Retinal pigment epithelial cell (primary cell): ENCODE results near the gene PRDM1.

Source experiments
- DNase-seq: peaks from one replicate; pipeline ENCODE4 v3.0.0-alpha.2; 2010; ENCODE audit warnings: low read depth
- H3K4me3 ChIP-seq: 2 replicates; pipeline ENCODE4 v1.5.1; 2011; ENCODE audit warnings: mild to moderate bottlenecking, low read length, control low read depth, moderate library complexity
- TF ChIP-seq, protein P1 (sequence below): conservative IDR thresholded peaks from 2 replicates; pipeline ENCODE4 v1.5.1; 2011; ENCODE audit warnings: low read depth, low read length, control low read depth, inconsistent platforms

The PRDM1 gene

DNA sequence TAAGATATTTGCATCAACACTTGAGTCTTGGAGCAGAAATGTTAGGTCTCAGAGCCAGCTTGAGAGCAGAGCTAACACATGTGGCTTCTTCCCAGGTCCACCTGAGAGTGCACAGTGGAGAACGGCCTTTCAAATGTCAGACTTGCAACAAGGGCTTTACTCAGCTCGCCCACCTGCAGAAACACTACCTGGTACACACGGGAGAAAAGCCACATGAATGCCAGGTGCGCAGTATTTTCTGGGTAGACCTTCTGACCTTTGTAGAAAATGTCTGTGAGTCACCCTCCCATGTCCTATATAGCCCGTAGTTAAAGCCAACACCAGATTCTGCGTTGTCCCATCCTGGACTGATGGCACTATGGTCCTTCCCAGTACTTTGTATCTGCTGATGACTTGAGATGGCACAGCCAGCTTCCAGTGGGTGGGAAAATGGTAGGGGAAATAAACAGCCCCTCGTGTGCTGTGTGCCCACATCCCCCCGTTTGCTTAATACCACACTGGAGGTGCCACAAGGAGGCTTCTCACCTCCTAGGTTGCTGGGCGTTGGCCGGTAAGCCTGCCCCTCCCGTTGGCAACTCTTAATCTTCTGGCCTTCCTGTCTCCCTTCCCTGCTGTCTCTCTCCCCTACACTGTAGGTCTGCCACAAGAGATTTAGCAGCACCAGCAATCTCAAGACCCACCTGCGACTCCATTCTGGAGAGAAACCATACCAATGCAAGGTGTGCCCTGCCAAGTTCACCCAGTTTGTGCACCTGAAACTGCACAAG, 20.3 kb downstream of the PRDM1 start:
- no peak overlapping the region for H3K4me3 ChIP-seq
- TF ChIP-seq, protein P1, sequence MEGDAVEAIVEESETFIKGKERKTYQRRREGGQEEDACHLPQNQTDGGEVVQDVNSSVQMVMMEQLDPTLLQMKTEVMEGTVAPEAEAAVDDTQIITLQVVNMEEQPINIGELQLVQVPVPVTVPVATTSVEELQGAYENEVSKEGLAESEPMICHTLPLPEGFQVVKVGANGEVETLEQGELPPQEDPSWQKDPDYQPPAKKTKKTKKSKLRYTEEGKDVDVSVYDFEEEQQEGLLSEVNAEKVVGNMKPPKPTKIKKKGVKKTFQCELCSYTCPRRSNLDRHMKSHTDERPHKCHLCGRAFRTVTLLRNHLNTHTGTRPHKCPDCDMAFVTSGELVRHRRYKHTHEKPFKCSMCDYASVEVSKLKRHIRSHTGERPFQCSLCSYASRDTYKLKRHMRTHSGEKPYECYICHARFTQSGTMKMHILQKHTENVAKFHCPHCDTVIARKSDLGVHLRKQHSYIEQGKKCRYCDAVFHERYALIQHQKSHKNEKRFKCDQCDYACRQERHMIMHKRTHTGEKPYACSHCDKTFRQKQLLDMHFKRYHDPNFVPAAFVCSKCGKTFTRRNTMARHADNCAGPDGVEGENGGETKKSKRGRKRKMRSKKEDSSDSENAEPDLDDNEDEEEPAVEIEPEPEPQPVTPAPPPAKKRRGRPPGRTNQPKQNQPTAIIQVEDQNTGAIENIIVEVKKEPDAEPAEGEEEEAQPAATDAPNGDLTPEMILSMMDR: no peak
- no peak for DNase-seq

DNA sequence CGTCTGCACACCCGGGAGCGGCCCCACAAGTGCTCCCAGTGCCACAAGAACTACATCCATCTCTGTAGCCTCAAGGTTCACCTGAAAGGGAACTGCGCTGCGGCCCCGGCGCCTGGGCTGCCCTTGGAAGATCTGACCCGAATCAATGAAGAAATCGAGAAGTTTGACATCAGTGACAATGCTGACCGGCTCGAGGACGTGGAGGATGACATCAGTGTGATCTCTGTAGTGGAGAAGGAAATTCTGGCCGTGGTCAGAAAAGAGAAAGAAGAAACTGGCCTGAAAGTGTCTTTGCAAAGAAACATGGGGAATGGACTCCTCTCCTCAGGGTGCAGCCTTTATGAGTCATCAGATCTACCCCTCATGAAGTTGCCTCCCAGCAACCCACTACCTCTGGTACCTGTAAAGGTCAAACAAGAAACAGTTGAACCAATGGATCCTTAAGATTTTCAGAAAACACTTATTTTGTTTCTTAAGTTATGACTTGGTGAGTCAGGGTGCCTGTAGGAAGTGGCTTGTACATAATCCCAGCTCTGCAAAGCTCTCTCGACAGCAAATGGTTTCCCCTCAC, 21.0 kb downstream of the PRDM1 start:
- DNase-seq: no peak
- H3K4me3 ChIP-seq: no peak overlapping the region
- TF ChIP-seq, protein P1: no peak

DNA sequence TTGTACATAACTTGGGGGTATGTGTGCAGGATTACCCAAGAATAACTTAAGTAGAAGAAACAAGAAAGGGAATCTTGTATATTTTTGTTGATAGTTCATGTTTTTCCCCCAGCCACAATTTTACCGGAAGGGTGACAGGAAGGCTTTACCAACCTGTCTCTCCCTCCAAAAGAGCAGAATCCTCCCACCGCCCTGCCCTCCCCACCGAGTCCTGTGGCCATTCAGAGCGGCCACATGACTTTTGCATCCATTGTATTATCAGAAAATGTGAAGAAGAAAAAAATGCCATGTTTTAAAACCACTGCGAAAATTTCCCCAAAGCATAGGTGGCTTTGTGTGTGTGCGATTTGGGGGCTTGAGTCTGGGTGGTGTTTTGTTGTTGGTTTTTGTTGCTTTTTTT, 22.0 kb downstream of the PRDM1 start:
- H3K4me3 ChIP-seq: no peak overlapping the region
- TF ChIP-seq, protein P1: no peak
- no peak for DNase-seq

DNA sequence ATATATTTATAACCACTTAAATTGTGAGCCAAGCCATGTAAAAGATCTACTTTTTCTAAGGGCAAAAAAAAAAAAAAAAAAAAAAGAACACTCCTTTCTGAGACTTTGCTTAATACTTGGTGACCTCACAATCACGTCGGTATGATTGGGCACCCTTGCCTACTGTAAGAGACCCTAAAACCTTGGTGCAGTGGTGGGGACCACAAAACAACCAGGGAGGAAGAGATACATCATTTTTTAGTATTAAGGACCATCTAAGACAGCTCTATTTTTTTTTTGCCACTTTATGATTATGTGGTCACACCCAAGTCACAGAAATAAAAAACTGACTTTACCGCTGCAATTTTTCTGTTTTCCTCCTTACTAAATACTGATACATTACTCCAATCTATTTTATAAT, 22.9 kb downstream of the PRDM1 start:
- no peak for DNase-seq
- TF ChIP-seq, protein P1: no peak

DNA sequence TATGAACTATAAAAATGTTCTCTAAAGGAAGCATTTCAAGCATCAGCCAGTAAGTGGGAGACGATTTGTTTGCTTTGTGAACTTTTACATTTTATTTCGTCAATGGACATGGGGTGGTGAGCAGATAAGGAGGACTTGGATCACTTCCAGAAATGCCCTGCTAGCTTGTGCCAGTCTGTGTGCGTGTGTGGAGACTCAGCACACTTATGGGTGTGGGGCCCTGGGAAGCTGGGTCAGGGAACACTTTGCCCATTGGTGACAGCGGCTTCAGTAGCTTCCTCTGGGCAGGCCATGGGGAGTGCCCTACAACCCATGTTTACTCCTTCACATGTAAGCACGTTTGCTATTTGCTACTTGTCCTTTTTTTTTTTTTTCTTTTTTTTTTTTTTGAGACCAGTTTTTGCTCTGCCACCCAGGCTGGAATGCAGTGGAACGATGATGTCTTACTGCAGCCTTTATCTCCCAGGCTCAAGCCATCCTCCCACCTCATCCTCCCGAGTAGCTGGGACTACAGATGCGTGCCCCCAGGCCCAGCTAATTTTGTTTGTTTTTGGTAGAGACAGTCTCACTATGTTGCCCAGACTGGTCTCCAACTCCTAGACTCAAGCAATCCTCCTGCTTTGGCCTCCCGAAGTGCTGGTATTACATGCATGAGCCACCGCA, 24.2 kb downstream of the PRDM1 start:
- no peak for DNase-seq
- no peak overlapping the region for H3K4me3 ChIP-seq
- TF ChIP-seq, protein P1: no peak

More for the DNA sequence above, 22.9 kb downstream of the PRDM1 start:
- H3K4me3 ChIP-seq: no peak overlapping the region

DNA sequence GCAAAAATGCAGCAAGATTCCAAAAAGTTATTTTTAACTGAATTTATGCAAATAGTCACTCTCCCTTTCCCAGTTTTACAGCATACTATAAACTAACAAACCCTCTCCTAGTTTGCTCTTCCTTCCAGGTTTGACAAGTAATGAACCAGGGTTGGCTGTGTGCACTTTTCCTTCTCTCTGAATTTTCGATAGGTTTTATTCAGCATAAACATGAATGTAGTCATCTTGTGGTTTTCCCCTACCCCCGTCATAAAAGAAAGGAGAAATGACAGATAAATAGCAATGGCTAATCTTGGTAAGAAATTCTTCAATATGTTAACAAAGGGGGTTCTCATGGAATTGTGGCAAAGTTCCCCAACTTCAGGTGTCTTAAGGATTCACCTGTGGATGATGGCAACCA, 26.3 kb downstream of the PRDM1 start:
- TF ChIP-seq, protein P1: no peak
- H3K4me3 ChIP-seq: no peak overlapping the region

More for the DNA sequence above, 26.3 kb downstream of the PRDM1 start:
- no peak for DNase-seq
